OCI-LY3 (cell line): Measurements from ENCODE around the gene ERN1.

Experiments used
- H2AFZ ChIP-seq: fragments of 200-600, 300-600 bp; shearing (Covaris generic); 2 replicates; pipeline ENCODE4 v1.6.0; 2014; ENCODE audit warnings: antibody characterized with exemption, low read depth, low read length
- H3K27ac ChIP-seq: fragments of 200-600, 300-600 bp; sonication (generic); 2 replicates; pipeline ENCODE4 v1.5.1; 2014; ENCODE audit warnings: mild to moderate bottlenecking, low read length, moderate library complexity, mixed read lengths
- H3K27me3 ChIP-seq: fragments of 200-600, 300-600 bp; sonication (generic); 2 replicates; pipeline ENCODE4 v1.6.1; 2014; ENCODE audit warnings: low read depth, low read length, mixed read lengths
- H3K36me3 ChIP-seq: fragments of 200-600, 300-600 bp; sonication (generic); replicated peaks from 2 replicates; pipeline ENCODE3; 2014; ENCODE audit warnings: low read depth, low read length, mixed read lengths
- H3K4me1 ChIP-seq: fragments of 300-600, 200-600 bp; sonication (generic); 2 replicates; pipeline ENCODE4 v1.6.1; 2014; ENCODE audit warnings: low read length, mixed read lengths
- H3K4me2 ChIP-seq: fragments of 200-600, 300-600 bp; sonication (generic); 2 replicates; pipeline ENCODE4 v1.6.1; 2014; ENCODE audit warnings: low read length, mixed read lengths
- H3K4me3 ChIP-seq: fragments of 300-600, 200-600 bp; sonication (generic); 2 replicates; pipeline ENCODE4 v1.5.1; 2014; ENCODE audit warnings: antibody characterized with exemption, mild to moderate bottlenecking, low read length, moderate library complexity
- H3K79me2 ChIP-seq: fragments of 300-600, 200-600 bp; shearing (Covaris generic); 2 replicates; pipeline ENCODE4 v1.6.1; 2014; ENCODE audit warnings: mild to moderate bottlenecking, low read length, mixed read lengths
- H3K9ac ChIP-seq: fragments of 300-600, 200-600 bp; shearing (Covaris generic); 2 replicates; pipeline ENCODE4 v1.6.0; 2014; ENCODE audit warnings: mild to moderate bottlenecking, low read length, moderate library complexity
- H3K9me3 ChIP-seq: fragments of 200-600, 300-600 bp; shearing (Covaris generic); 2 replicates; pipeline ENCODE4 v1.6.1; 2014; ENCODE audit warnings: low read length, mixed read lengths; ENCODE audit not compliant: insufficient read depth
- H4K20me1 ChIP-seq: fragments of 200-600, 300-600 bp; sonication (generic); 2 replicates; pipeline ENCODE4 v1.6.1; 2016; ENCODE audit warnings: low read length, mixed read lengths; ENCODE audit not compliant: insufficient read depth
- EZH2phosphoT487 ChIP-seq: fragments of 200-600 bp; shearing (Covaris generic); IDR thresholded peaks from 2 replicates; pipeline ENCODE4 v1.6.1; 2018; ENCODE audit warnings: antibody characterized with exemption, mixed run types, low read depth
- TF ChIP-seq, protein P1 (sequence below): fragments of 200-600, 300-600 bp; sonication (generic); IDR thresholded peaks from 2 replicates; pipeline ENCODE4 v1.5.1; 2014; ENCODE audit warnings: antibody characterized with exemption, low read length, low read depth

Gene ERN1

DNA sequence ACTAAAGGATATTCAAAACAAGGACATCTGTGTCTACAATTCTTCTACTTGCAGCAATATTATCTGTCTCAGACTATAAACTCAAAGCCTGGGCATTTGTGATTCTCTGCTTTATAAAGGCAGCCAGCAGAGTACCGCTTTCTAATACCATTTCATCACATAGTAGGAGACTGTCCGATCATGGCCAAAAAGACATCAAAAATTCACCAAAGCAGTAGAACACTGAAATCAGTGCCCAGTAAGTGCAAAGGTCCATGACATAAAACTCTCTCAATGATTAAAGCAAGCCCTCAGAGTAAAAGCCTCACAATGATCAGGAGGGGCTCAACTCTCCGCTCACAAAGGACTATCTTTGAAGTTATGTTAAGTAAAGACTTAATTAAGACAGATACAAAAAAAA lies 23.0 kb downstream of the ERN1 start:
- no peak overlapping the region for H3K9ac ChIP-seq
- peaks cover 29% of the 10 kb centered on the region for H3K4me1 ChIP-seq
- H3K9me3 ChIP-seq, result no peaks in the 10 kb centered on the region
- TF ChIP-seq EZH2phosphoT487, result no peak
- TF ChIP-seq, protein P1, sequence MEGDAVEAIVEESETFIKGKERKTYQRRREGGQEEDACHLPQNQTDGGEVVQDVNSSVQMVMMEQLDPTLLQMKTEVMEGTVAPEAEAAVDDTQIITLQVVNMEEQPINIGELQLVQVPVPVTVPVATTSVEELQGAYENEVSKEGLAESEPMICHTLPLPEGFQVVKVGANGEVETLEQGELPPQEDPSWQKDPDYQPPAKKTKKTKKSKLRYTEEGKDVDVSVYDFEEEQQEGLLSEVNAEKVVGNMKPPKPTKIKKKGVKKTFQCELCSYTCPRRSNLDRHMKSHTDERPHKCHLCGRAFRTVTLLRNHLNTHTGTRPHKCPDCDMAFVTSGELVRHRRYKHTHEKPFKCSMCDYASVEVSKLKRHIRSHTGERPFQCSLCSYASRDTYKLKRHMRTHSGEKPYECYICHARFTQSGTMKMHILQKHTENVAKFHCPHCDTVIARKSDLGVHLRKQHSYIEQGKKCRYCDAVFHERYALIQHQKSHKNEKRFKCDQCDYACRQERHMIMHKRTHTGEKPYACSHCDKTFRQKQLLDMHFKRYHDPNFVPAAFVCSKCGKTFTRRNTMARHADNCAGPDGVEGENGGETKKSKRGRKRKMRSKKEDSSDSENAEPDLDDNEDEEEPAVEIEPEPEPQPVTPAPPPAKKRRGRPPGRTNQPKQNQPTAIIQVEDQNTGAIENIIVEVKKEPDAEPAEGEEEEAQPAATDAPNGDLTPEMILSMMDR, result no peak
- no peaks in the 10 kb centered on the region for H3K27me3 ChIP-seq
- no peak overlapping the region for H3K4me3 ChIP-seq
- H3K27ac ChIP-seq, result no peak overlapping the region
- H4K20me1 ChIP-seq, result peaks cover 52% of the 10 kb centered on the region
- H3K79me2 ChIP-seq, result peaks cover 86% of the 10 kb centered on the region
- no peak overlapping the region for H3K4me2 ChIP-seq
- H2AFZ ChIP-seq, result no peak overlapping the region
- peaks cover 23% of the 10 kb centered on the region for H3K36me3 ChIP-seq

DNA sequence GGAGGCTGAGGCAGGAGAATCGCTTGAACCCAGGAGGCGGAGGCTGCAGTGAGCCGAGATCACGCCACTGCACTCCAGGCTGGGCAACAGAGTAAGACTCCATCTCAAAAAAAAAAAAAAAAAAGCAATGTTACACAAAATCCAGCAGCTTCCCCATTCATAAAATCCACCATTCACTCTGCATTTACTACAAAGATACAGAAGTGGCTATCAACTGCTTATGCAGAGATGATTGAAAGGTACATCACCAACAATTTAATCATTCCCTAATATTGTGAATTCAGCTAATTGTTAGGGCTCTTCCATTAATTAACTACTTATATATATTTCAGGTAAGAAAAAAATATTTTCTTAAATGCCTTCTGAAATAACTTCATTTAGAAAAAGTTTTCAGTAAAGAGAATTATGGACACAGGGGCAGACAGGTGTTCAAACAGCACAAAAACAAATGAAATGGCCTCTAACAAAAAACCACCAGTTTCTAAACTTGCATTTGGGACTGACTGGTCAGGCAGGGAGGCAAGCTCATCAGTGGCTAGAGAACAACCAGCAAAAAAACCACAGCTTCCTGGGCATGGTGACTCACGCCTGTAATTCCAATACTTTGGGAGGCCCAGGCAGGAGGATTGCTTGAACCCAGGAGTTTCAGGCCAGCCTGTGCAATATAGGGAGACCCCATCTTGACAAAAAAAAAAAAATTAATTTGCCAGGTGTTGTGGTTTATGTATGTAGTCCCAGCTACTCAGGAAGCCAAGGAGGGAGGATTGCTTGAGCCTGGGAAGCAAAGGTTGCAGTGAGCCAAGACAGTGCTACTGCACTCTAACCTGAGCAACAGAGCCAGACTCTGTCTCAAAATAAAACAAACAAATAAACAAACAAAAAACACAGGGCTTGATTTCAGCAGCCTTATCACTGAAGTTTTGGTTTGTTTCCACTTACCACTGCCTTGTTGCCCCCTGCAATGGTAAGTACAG lies 26.3 kb downstream of the ERN1 start:
- H3K27ac ChIP-seq, result no peak overlapping the region
- peaks cover 87% of the 10 kb centered on the region for H3K79me2 ChIP-seq
- TF ChIP-seq, protein P1, result no peak
- no peaks in the 10 kb centered on the region for H3K27me3 ChIP-seq
- H2AFZ ChIP-seq, result no peak overlapping the region
- H4K20me1 ChIP-seq, result peaks cover 44% of the 10 kb centered on the region
- no peak overlapping the region for H3K9ac ChIP-seq
- H3K4me1 ChIP-seq, result peaks cover 21% of the 10 kb centered on the region
- peaks cover 13% of the 10 kb centered on the region for H3K36me3 ChIP-seq
- H3K4me3 ChIP-seq, result no peak overlapping the region
- no peaks in the 10 kb centered on the region for H3K9me3 ChIP-seq
- H3K4me2 ChIP-seq, result no peak overlapping the region

DNA sequence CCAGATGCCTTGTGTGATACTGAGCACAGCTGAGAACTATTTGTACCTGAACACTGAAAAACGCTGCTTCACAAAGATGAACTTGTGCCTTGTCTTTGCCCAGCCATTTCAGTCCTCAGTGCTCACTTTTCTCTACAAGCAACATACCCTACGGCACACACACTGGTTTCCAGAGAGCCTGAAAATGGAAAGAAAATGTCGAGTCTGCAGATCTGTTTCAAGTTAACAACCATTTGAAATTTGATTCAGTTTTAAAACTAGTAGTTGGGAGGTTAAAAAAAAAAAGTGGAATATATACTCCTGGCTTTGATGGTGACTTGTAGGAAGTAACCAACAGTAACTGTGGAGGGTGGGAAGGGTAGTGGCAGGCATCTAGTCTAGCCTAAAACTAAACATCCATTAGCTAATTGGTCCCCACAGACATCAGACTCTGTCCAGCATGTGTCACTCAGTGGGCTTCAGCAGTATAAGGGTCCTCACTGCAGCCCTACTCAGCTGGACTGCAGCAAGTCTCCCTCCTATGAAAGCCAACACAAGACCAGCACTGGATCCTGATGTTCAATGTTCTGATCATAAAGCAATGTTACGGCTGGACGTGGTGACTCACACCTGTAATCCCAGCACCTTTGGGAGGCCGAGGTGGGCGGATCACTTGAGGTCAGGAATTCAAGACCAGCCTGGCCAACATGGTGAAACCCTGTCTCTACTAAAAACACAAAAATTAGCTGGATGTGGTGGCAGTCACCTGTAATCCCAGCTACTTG lies 27.1 kb downstream of the ERN1 start:
- peaks cover 14% of the 10 kb centered on the region for H3K36me3 ChIP-seq
- H3K4me3 ChIP-seq, result no peak overlapping the region
- no peak overlapping the region for H3K9ac ChIP-seq
- H3K4me2 ChIP-seq, result no peak overlapping the region
- peaks cover 38% of the 10 kb centered on the region for H4K20me1 ChIP-seq
- no peak overlapping the region for H3K27ac ChIP-seq
- no peaks in the 10 kb centered on the region for H3K27me3 ChIP-seq
- no peak overlapping the region for H2AFZ ChIP-seq
- no peaks in the 10 kb centered on the region for H3K9me3 ChIP-seq
- H3K79me2 ChIP-seq, result peaks cover 84% of the 10 kb centered on the region
- H3K4me1 ChIP-seq, result peaks cover 12% of the 10 kb centered on the region
- TF ChIP-seq EZH2phosphoT487, result no peak
- TF ChIP-seq, protein P1, result no peak

DNA sequence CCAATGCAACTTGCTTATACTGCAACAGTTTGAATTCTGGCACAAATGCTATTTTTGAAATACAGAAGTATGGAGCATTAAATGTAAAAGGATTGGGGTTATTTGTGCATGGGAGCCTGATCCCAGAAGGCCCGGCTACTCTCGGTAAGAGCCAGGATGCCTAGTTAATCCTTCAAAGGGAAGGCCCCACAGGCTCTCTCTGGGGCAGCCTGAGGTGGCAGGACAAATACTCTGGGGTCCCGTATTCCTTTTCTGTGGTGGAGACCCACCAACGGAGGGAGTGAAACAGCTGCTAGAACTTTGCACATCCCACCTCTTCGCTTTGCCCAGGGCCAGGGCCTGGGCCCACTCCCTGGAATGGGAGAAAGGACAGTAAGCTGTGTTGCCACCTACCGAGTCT lies 30.4 kb downstream of the ERN1 start:
- TF ChIP-seq, protein P1, result no peak
- TF ChIP-seq EZH2phosphoT487, result no peak
- Histone ChIP-seq H3K79me2 (peaks cover 52% of the 10 kb centered on the region), H4K20me1 (peaks cover 17% of the 10 kb centered on the region), H3K36me3 (peaks cover 39% of the 10 kb centered on the region), H3K4me2 (no peak overlapping the region), H3K4me1 (peaks cover 13% of the 10 kb centered on the region), H2AFZ (no peak overlapping the region), H3K9ac (no peak overlapping the region), H3K9me3 (no peaks in the 10 kb centered on the region), H3K27me3 (no peaks in the 10 kb centered on the region), H3K4me3 (no peak overlapping the region), H3K27ac (no peak overlapping the region)
